GM12892 (cell line): ENCODE data around the gene TMEM38A.
"Not testable (repeated sequence)": the region's sequence is repeated elsewhere in the genome, so short reads cannot be mapped to it uniquely, and the experiment has no call there.

Experiments
- POLR2A ChIP-seq: IDR thresholded peaks from 2 replicates; pipeline ENCODE4 v1.6.1; 2011; ENCODE audit warnings: low read depth, low read length, control low read depth
- POLR2AphosphoS5 ChIP-seq: IDR thresholded peaks from 2 replicates; pipeline ENCODE4 v1.6.1; 2011; ENCODE audit warnings: low read depth, low read length, control low read depth

- TF ChIP-seq POLR2A, POLR2AphosphoS5: not testable (repeated sequence)
Observed at GRCh38 chr19:16710870-16711269, 49.9 kb downstream of the TMEM38A start.
